Right lung (tissue), 5 donors: ENCODE results near the gene DCDC2C. TPM values are rescaled to one million over a fixed set of nuclear protein-coding genes. Genes with fewer than 3 reads are reported as not detected.
A peak's percentile ranks its signal among the peaks of the same experiment; 100 is the strongest.

Experiments
- DNase-seq, 2 donors: peaks; one replicate each; pipeline ENCODE4 v3.0.0-alpha.2; 2013
- polyA plus RNA-seq, 5 donors: library from polyadenylated mRNA; unstranded; fragments of 120-200 nt; gene quantifications; one replicate each; pipeline versions ENCODE4 v1.2.1 to v1.2.3, GENCODE V29; 2013; ENCODE audit warnings: inconsistent platforms in 1 of 5, low replicate concordance in 1 of 5; ENCODE audit not compliant: insufficient read length in 5 of 5, insufficient read depth in 1 of 5

Gene DCDC2C
- polyA plus RNA-seq, 5 donors, result 0.11 to 0.25 (median 0.14) TPM; not detected in 2

GRCh38 chr2:3827673-3828575, 124.5 kb downstream of the DCDC2C start:
- no peak for DNase-seq

GRCh38 chr2:3830796-3831195, 127.4 kb downstream of the DCDC2C start:
- DNase-seq, result no peak

GRCh38 chr2:3837086-3837485, 133.7 kb downstream of the DCDC2C start:
- no peak for DNase-seq

GRCh38 chr2:3838348-3838747, 135.0 kb downstream of the DCDC2C start:
- DNase-seq, result no peak

GRCh38 chr2:3839476-3839875, 136.1 kb downstream of the DCDC2C start:
- peak in 1 of 2 donors; percentile 16 for DNase-seq

- no peak for DNase-seq
Observed at GRCh38 chr2:3840611-3841155, 137.3 kb downstream of the DCDC2C start.

GRCh38 chr2:3847397-3848052, 144.2 kb downstream of the DCDC2C start:
- DNase-seq, result no peak

- DNase-seq, result no peak
Observed at GRCh38 chr2:3848776-3849175, 145.4 kb downstream of the DCDC2C start.

- no peak for DNase-seq
Observed at GRCh38 chr2:3849213-3849612, 145.8 kb downstream of the DCDC2C start.

GRCh38 chr2:3857576-3857975, 154.2 kb downstream of the DCDC2C start:
- DNase-seq, result no peak

- DNase-seq, result no peak
Observed at GRCh38 chr2:3864943-3865865, 161.8 kb downstream of the DCDC2C start.

- DNase-seq, result no peak
Observed at GRCh38 chr2:3867469-3867868, 164.1 kb downstream of the DCDC2C start.

- no peak for DNase-seq
Observed at GRCh38 chr2:3868012-3868805, 164.8 kb downstream of the DCDC2C start.

GRCh38 chr2:3870222-3870621, 166.8 kb downstream of the DCDC2C start:
- no peak for DNase-seq

- DNase-seq, result no peak
Observed at GRCh38 chr2:3871002-3871401, 167.6 kb downstream of the DCDC2C start.

GRCh38 chr2:3872451-3872850, 169.1 kb downstream of the DCDC2C start:
- DNase-seq, result peak; percentile 44 to 57

- no peak for DNase-seq
Observed at GRCh38 chr2:3873899-3874298, 170.5 kb downstream of the DCDC2C start.

- no peak for DNase-seq
Observed at GRCh38 chr2:3876221-3876620, 172.8 kb downstream of the DCDC2C start.

- DNase-seq, result peak; percentile 77 to 78
Observed at GRCh38 chr2:3876685-3877084, 173.3 kb downstream of the DCDC2C start.
